ENCODE data around the gene APOA5.

- no peak for TF ChIP-seq CTCF (IDR thresholded peaks at IDR 0.05)
- no peak for TF ChIP-seq NRF1 (IDR thresholded peaks at IDR 0.05; ENCODE audit: low read depth, low read length)
Measured at GRCh38 chr11:116788534-116788933, 3.1 kb downstream of the APOA5 start.
